ENCODE data around the gene NAA30. TPM values are rescaled to one million over a fixed set of nuclear protein-coding genes. Genes with fewer than 3 reads are reported as not detected.
"Not testable (repeated sequence)": the region's sequence is repeated elsewhere in the genome, so short reads cannot be mapped to it uniquely, and the experiment has no call there.

The NAA30 gene
- total RNA-seq (2022): 16.0 and 17.2 TPM in 2 replicates
- percentile 82 among the genes with signal in this experiment for Bru-seq, nascent RNA
- BruChase-seq, experiment 1, labeled RNA remaining after a 6-hour chase: percentile 78 among the genes with signal in this experiment
- BruChase-seq, experiment 2, labeled RNA remaining after a 2-hour chase: percentile 91 among the genes with signal in this experiment
- long read RNA-seq, full-length matches to known transcripts: 29 of 42 reads
- long read RNA-seq, partial matches to known transcripts: 8 of 42 reads
- long read RNA-seq, other reads (novel, unspliced or antisense): 5 of 42 reads

DNA sequence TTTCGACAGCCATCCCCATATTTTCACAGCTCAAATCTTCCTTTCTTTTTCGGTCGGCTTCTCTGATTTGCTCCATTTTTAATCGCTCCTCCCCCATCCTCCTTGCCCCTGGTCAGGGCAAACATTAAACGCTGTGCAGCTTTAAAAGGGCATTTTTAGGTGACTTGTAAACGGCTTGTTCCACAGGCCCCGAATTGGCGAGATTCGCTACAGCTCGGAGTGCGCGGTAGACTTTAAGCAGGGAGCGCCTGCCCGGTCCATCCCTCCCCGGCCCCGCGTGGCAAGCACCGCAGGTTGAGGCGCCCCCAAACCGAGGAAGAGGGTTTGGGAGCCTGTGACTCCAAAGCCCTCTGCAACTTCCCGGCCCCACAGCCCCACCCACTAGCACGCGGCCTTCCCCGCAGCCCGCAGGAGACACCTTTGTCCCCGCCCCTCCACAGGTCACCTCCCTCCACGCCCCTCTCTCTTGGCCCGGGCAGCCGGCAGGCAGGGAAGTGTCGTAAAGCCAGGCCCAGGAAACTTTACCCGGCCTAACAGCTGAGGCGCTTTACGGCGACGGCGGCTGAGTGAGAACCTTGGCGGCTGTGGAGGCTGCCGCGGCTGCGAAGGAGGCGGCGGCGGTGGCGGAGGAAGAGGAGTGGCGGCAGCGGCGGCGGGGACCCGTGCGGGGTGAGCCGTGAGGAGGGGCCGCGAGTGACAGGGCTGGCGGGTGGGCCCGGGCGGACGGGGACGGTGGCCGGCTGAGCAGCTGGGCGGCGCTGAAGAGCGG is at the start of gene NAA30:
TSS of gene NAA30 (plus strand) at position 550 of the 769 bp plus-strand sequence. CDS start 372 bp downstream, outside the sequence.
- TF ChIP-seq, protein P1, sequence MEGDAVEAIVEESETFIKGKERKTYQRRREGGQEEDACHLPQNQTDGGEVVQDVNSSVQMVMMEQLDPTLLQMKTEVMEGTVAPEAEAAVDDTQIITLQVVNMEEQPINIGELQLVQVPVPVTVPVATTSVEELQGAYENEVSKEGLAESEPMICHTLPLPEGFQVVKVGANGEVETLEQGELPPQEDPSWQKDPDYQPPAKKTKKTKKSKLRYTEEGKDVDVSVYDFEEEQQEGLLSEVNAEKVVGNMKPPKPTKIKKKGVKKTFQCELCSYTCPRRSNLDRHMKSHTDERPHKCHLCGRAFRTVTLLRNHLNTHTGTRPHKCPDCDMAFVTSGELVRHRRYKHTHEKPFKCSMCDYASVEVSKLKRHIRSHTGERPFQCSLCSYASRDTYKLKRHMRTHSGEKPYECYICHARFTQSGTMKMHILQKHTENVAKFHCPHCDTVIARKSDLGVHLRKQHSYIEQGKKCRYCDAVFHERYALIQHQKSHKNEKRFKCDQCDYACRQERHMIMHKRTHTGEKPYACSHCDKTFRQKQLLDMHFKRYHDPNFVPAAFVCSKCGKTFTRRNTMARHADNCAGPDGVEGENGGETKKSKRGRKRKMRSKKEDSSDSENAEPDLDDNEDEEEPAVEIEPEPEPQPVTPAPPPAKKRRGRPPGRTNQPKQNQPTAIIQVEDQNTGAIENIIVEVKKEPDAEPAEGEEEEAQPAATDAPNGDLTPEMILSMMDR (IDR thresholded peaks at IDR 0.05; ENCODE audit: unreplicated experiment): no peak
- CTCF ChIA-PET: interaction anchor here (0.6 to 1.4 kb wide), 4 partner anchors 9 to 692 kb away, joined by 3 to 15 read pairs (median 4); no protein-coding TSS in a partner anchor
- no peaks in the 10 kb centered on the region for H3K9me3 Mint-ChIP-seq (ENCODE audit: low read depth, unreplicated experiment)
- intact Hi-C loops (cut with micrococcal nuclease; ENCODE audit: unreplicated experiment): no loop called here
- H3K27ac Mint-ChIP-seq (ENCODE audit: unreplicated experiment): peak within 1 kb of the TSS; percentile 85
- peak; percentile 92 for DNase-seq
- no TSS peak for BruUV-seq (replicated peaks)
- H3K36me3 Mint-ChIP-seq (ENCODE audit: insufficient read depth, unreplicated experiment): peaks cover 31% of the 10 kb centered on the region
- peak within 1 kb of the TSS; percentile 98 for H3K4me3 Mint-ChIP-seq (ENCODE audit: low read depth, unreplicated experiment)
- no peaks in the 10 kb centered on the region for H3K27me3 Mint-ChIP-seq (ENCODE audit: unreplicated experiment)
- H3K4me1 Mint-ChIP-seq (ENCODE audit: low read depth, unreplicated experiment): peaks cover 10% of the 10 kb centered on the region

DNA sequence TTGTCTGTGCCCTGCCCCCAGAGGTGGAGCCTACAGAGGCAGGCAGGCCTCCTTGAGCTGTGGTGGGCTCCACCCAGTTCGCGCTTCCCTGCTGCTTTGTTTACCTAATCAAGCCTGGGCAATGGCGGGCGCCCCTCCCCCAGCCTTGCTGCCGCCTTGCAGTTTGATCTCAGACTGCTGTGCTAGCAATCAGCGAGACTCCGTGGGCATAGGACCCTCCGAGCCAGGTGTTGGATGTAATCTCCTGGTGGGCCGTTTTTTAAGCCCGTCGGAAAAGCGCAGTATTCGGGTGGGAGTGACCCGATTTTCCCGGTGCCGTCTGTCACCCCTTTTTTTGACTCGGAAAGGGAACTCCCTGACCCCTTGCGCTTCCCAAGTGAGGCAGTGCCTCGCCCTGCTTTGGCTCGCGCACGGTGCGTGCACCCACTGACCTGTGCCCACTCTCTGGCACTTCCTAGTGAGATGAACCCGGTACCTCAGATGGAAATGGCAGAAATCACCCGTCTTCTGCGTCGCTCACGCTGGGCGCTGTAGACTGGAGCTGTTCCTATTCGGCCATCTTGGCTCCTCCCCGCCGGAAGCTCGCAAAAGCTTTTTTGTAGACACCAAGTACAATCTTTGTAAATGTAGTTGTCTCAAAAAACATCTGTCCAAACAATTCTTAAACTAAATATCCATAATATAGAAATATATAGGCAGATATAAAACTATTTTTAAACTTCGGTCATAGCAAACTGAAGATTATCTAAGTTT is 46.7 kb upstream of the NAA30 start:
- H3K4me1 Mint-ChIP-seq (ENCODE audit: low read depth, unreplicated experiment); BruUV-seq (replicated peaks); intact Hi-C loops (cut with micrococcal nuclease; ENCODE audit: unreplicated experiment); H3K36me3 Mint-ChIP-seq (ENCODE audit: insufficient read depth, unreplicated experiment); H3K9me3 Mint-ChIP-seq (ENCODE audit: low read depth, unreplicated experiment); H3K27ac Mint-ChIP-seq (ENCODE audit: unreplicated experiment); H3K27me3 Mint-ChIP-seq (ENCODE audit: unreplicated experiment); DNase-seq: not testable (repeated sequence)
- CTCF ChIA-PET: interaction anchor here (1.2 kb wide), 1 partner anchor 112 kb away, joined by 3 read pairs; no protein-coding TSS in a partner anchor
- peak overlapping the region; percentile 71 for H3K4me3 Mint-ChIP-seq (ENCODE audit: low read depth, unreplicated experiment)

DNA sequence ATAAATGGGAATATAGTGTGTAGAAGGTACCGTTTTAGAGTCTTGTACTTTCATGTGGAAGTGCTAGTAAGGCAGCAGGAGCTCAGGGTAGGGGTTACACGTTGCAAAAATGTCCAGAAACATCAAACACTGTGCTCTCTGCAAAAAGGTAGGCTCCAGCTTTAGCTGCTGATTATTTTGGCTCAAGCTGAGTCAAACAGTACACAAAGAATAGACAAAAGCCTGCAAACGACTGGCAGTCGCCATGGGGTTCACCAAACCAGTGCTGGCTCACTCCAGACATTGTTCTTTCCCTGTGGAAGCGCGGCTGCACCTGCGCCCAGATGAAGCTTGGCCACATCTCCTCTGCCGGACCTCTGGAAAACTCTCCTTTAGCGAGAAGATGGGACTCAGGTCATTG is 45.3 kb upstream of the NAA30 start:
- no peak for DNase-seq
- Mint-ChIP-seq H3K27ac (ENCODE audit: unreplicated experiment) (no peak overlapping the region), H3K4me3 (ENCODE audit: low read depth, unreplicated experiment) (no peak overlapping the region), H3K9me3 (ENCODE audit: low read depth, unreplicated experiment) (peaks cover 2% of the 10 kb centered on the region), H3K36me3 (ENCODE audit: insufficient read depth, unreplicated experiment) (peaks cover 5% of the 10 kb centered on the region), H3K27me3 (ENCODE audit: unreplicated experiment) (no peaks in the 10 kb centered on the region), H3K4me1 (ENCODE audit: low read depth, unreplicated experiment) (peaks cover 10% of the 10 kb centered on the region)
- no TSS peak for BruUV-seq (replicated peaks)
- intact Hi-C loops (cut with micrococcal nuclease; ENCODE audit: unreplicated experiment): no loop called here
- TF ChIP-seq, protein P1 (IDR thresholded peaks at IDR 0.05; ENCODE audit: unreplicated experiment): no peak
- CTCF ChIA-PET: no interaction called here

DNA sequence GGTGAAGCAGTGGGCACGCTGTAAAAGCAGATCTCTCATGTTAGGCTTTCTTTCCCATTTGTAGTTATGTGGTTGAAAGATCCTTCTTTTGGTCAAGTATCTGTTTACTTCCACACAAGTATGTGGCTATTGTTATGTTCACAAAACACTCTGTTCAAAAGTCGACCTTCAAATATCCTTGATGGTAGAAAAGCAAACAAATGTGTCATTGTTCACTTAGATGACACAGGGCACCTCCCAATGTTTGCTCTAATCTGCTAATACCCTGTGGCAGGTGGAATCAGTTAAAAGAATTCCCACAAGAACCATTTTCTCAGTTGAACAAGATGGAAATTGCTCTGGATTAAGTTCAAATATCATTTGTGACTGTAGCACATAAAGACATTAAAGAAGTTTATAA is 43.6 kb upstream of the NAA30 start:
- Mint-ChIP-seq H3K9me3 (ENCODE audit: low read depth, unreplicated experiment) (peaks cover 2% of the 10 kb centered on the region), H3K4me3 (ENCODE audit: low read depth, unreplicated experiment) (no peak overlapping the region), H3K27ac (ENCODE audit: unreplicated experiment) (no peak overlapping the region), H3K27me3 (ENCODE audit: unreplicated experiment) (no peaks in the 10 kb centered on the region), H3K36me3 (ENCODE audit: insufficient read depth, unreplicated experiment) (peaks cover 5% of the 10 kb centered on the region), H3K4me1 (ENCODE audit: low read depth, unreplicated experiment) (peaks cover 11% of the 10 kb centered on the region)
- TF ChIP-seq, protein P1 (IDR thresholded peaks at IDR 0.05; ENCODE audit: unreplicated experiment): no peak
- no TSS peak for BruUV-seq (replicated peaks)
- CTCF ChIA-PET: no interaction called here
- intact Hi-C loops (cut with micrococcal nuclease; ENCODE audit: unreplicated experiment): no loop called here
- DNase-seq: no peak
